ENCODE measurements around the gene ZHX3. TPM values are rescaled to one million over a fixed set of nuclear protein-coding genes. Genes with fewer than 3 reads are reported as not detected.

The ZHX3 gene
- total and polyA plus RNA-seq, 2 of the 4 experiments (the other 2 are of a cell fraction) = 25.0 to 28.0 TPM

GRCh38 chr20:41277049-41277448 lies 40.5 kb downstream of the ZHX3 start:
- H4K20me1 ChIP-seq (ENCODE audit: insufficient read depth, low read length) = no peaks in the 10 kb centered on the region
- intact Hi-C loops (cut with micrococcal nuclease) (loop anchor here (5.0 kb wide), 1 partner anchor 40 kb away; the partner anchor contains the start of gene ZHX3), dilution Hi-C loops (cut with HindIII; ENCODE audit: low sequenced_read_pairs, unreplicated experiment) (no loop called here), in situ Hi-C loops (cut with MboI; ENCODE audit: low sequenced_read_pairs) (no loop called here)
- no peaks in the 10 kb centered on the region for H3K9me3 ChIP-seq (ENCODE audit: control insufficient read depth, insufficient read depth, low read length)
- H3K79me1 ChIP-seq (ENCODE audit: low read depth in 1 of 2, low read length in 2 of 2) = peaks cover 35 to 58% of the 10 kb centered on the region in 2 experiments
- no peak overlapping the region for H3K56ac ChIP-seq (ENCODE audit: extremely low read depth, insufficient read depth, low read length)
- peaks cover 2% of the 10 kb centered on the region; the same call in 1 of the 2 replicates for H3K36me3 ChIP-seq (ENCODE audit: control insufficient read depth, insufficient read depth, low read length)
- no peak overlapping the region for H3K27ac ChIP-seq (ENCODE audit: insufficient read depth, low read length)
- H4K5ac ChIP-seq (ENCODE audit: low read depth, low read length) = no peak overlapping the region
- H2AFZ ChIP-seq (replicated peaks; ENCODE audit: low read length, poor library complexity) = no peak overlapping the region
- H2BK15ac ChIP-seq (ENCODE audit: low read depth, low read length) = no peak overlapping the region
- H2BK20ac ChIP-seq (ENCODE audit: low read depth, low read length) = no peak overlapping the region
- H3K23ac ChIP-seq (ENCODE audit: low read depth, low read length) = no peak overlapping the region
- no peak overlapping the region for H3K4me2 ChIP-seq (ENCODE audit: low read depth, low read length)
- no peaks in the 10 kb centered on the region for H3K27me3 ChIP-seq (ENCODE audit: control insufficient read depth, insufficient read depth, low read length)
- no peak overlapping the region for H2AK5ac ChIP-seq (ENCODE audit: low read depth, low read length)
- ATAC-seq (ENCODE audit: low read depth) = no peak
- H4K8ac ChIP-seq (ENCODE audit: low read depth in 2 of 2, low read length in 2 of 2) = no peak overlapping the region; a peak in 1 of 4 replicates
- WGBS, 2 experiments (ENCODE audit: extremely low coverage in 2 of 2, insufficient read length in 1 of 2) = no CpG with 5 or more reads among the region's 3 CpGs
- no peak overlapping the region for H3K4me3 ChIP-seq (ENCODE audit: insufficient read depth, low read depth, low read length)
- no peak overlapping the region for H2BK120ac ChIP-seq (ENCODE audit: low read depth, low read length)
- H3K18ac ChIP-seq (ENCODE audit: low read depth, low read length) = no peak overlapping the region
- TF ChIP-seq USF2 (IDR thresholded peaks at IDR 0.05; ENCODE audit: low read depth, low read length) (no peak), CTCF (conservative IDR thresholded peaks at IDR 0.05; ENCODE audit: low read depth, low read length) (no peak), RCOR1 (IDR thresholded peaks at IDR 0.05; ENCODE audit: insufficient replicate concordance, low read length) (no peak), RAD21 (IDR thresholded peaks at IDR 0.05; ENCODE audit: low read length) (no peak), FOS (IDR thresholded peaks at IDR 0.05; ENCODE audit: low read depth, low read length) (no peak), BHLHE40 (IDR thresholded peaks at IDR 0.05; ENCODE audit: low read depth, low read length) (no peak), MAZ (IDR thresholded peaks at IDR 0.05; ENCODE audit: borderline replicate concordance, low read depth, low read length) (no peak)
- no peak overlapping the region for H3K14ac ChIP-seq (replicated peaks; ENCODE audit: low read depth, low read length)
- H3K4ac ChIP-seq (ENCODE audit: low read depth, low read length) = no peak overlapping the region
- no peak for DNase-seq
- peaks cover 11% of the 10 kb centered on the region; the same call in 1 of the 2 replicates for H3K9me1 ChIP-seq (ENCODE audit: insufficient read depth, low read length)
- no TSS peak for BruUV-seq (replicated peaks)
- H2BK5ac ChIP-seq (ENCODE audit: low read depth, low read length, poor library complexity, severe bottlenecking) = no peak overlapping the region
- CTCF ChIA-PET = interaction anchor here (1.2 kb wide), 1 partner anchor 104 kb away, joined by 4 read pairs; no protein-coding TSS in a partner anchor
- no peak overlapping the region for H4K91ac ChIP-seq (ENCODE audit: insufficient read depth, low read depth, low read length)
- POLR2A ChIA-PET (ENCODE audit: unreplicated experiment) = no interaction called here
- H2AK9ac ChIP-seq (replicated peaks; ENCODE audit: low read depth, low read length, poor library complexity) = no peak overlapping the region
- H3K4me1 ChIP-seq (ENCODE audit: control insufficient read depth, insufficient read depth, low read length) = peaks cover 13% of the 10 kb centered on the region
- no peak overlapping the region for H3K9ac ChIP-seq (ENCODE audit: low read depth, low read length)
